GM12891 (cell line): ENCODE results near the gene CXCL12.

ENCODE experiments used
- POLR2A ChIP-seq: IDR thresholded peaks from 2 replicates; pipeline ENCODE4 v1.6.1; 2011; ENCODE audit warnings: low read depth, low read length, control low read depth
- SPI1 ChIP-seq: IDR thresholded peaks from 2 replicates; pipeline ENCODE4 v1.6.1; 2011; ENCODE audit warnings: low read depth, low read length, control low read depth
- TAF1 ChIP-seq: IDR thresholded peaks from 2 replicates; pipeline ENCODE4 v1.6.1; 2011; ENCODE audit warnings: low read depth, low read length, control low read depth

- TF ChIP-seq TAF1 (no peak), SPI1 (no peak), POLR2A (no peak)
Measured at GRCh38 chr10:44374155-44374554, 10.7 kb downstream of the CXCL12 start.
